Activated B cell treated with CpG ODN at 0.5 μM for 24 hours (primary cell): ENCODE data around the gene PTPRJ. TPM values are rescaled to one million over a fixed set of nuclear protein-coding genes. Genes with fewer than 3 reads are reported as not detected.

Experiments used
- ATAC-seq: fragments of 200-7000 bp; cut with Tn5 transposase; one replicate; pipeline ENCODE4 v1.10.0; 2021; ENCODE audit warnings: low read depth, mild to moderate bottlenecking, moderate library complexity
- CTCF ChIA-PET: fragments of 350-600 bp; sonication (Branson Sonifier 250); formaldehyde crosslinking; loops from one replicate; lab custom pipeline; 2021; ENCODE audit warnings: antibody characterized with exemption; lab: Charles Lee
- POLR2A ChIA-PET: fragments of 350-600 bp; sonication (Branson Sonifier 250); formaldehyde crosslinking; loops from one replicate; lab custom pipeline; 2021; ENCODE audit warnings: antibody characterized with exemption; lab: Charles Lee
- DNase-seq: peaks from one replicate; pipeline ENCODE4 v3.0.0; 2022
- H3K27ac Mint-ChIP-seq: one replicate; pipeline ENCODE4 v1.8.0; 2020; ENCODE audit warnings: mixed read lengths
- H3K27me3 Mint-ChIP-seq: one replicate; pipeline ENCODE4 v1.8.0; 2021; ENCODE audit warnings: mixed read lengths
- H3K36me3 Mint-ChIP-seq: one replicate; pipeline ENCODE4 v1.8.0; 2021; ENCODE audit warnings: low read depth, mixed read lengths
- H3K4me1 Mint-ChIP-seq: one replicate; pipeline ENCODE4 v1.8.0; 2021; ENCODE audit warnings: mixed read lengths
- H3K4me3 Mint-ChIP-seq: one replicate; pipeline ENCODE4 v1.8.0; 2020; ENCODE audit warnings: mild to moderate bottlenecking, mixed read lengths
- H3K9me3 Mint-ChIP-seq: one replicate; pipeline ENCODE4 v1.8.0; 2020; ENCODE audit warnings: mixed read lengths
- CTCF ChIP-seq: fragments of 200-600 bp; IDR thresholded peaks from one replicate; pipeline ENCODE4 v1.8.0; 2022; ENCODE audit warnings: antibody characterized with exemption, mild to moderate bottlenecking
- intact Hi-C: fragments of 100-400 bp; cut with micrococcal nuclease; formaldehyde crosslinking; loops from one replicate; pipeline ENCODE4 v1.15.1; 2024
- total RNA-seq: library from RNA; stranded (reverse); gene quantifications from 2 replicates; pipeline ENCODE4 v1.2.3, GENCODE V29; 2022

The PTPRJ gene
- total RNA-seq, 1 donor from 2014 or later, result 19.2 TPM

GRCh38 chr11:47979378-47980087, 826 bp upstream of the PTPRJ start:
- peak overlapping the region; percentile 2 for H3K27ac Mint-ChIP-seq
- DNase-seq (no peak), ATAC-seq (no peak)
- peak overlapping the region; percentile 66 for H3K4me3 Mint-ChIP-seq
- ChIA-PET CTCF (interaction anchor here (0.7 to 1.5 kb wide), 4 partner anchors 27 to 128 kb away, joined by 3 to 4 read pairs (median 3); no protein-coding TSS in a partner anchor), POLR2A (interaction anchor here (0.6 to 1.4 kb wide), 14 partner anchors 10 to 148 kb away, joined by 3 to 8 read pairs (median 4); no protein-coding TSS in a partner anchor)
- H3K9me3 Mint-ChIP-seq, result no peaks in the 10 kb centered on the region
- intact Hi-C loops, result loop anchor here (1.0 to 2.0 kb wide), 3 partner anchors 12 to 29 kb away; no protein-coding TSS in a partner anchor
- no peak for TF ChIP-seq CTCF
- H3K27me3 Mint-ChIP-seq, result no peaks in the 10 kb centered on the region
- no peaks in the 10 kb centered on the region for H3K36me3 Mint-ChIP-seq
- peaks cover 38% of the 10 kb centered on the region for H3K4me1 Mint-ChIP-seq

- peak; percentile 53 for DNase-seq
- Mint-ChIP-seq H3K9me3 (no peaks in the 10 kb centered on the region), H3K27me3 (no peaks in the 10 kb centered on the region), H3K4me3 (peak overlapping the region; percentile 86), H3K4me1 (peaks cover 35% of the 10 kb centered on the region), H3K27ac (no peak overlapping the region), H3K36me3 (peaks cover 1% of the 10 kb centered on the region)
- POLR2A ChIA-PET, result interaction anchor here (0.6 to 1.0 kb wide), 4 partner anchors 31 to 464 kb away, joined by 3 to 5 read pairs (median 4); no protein-coding TSS in a partner anchor
- no peak for TF ChIP-seq CTCF
- peak; percentile 62 for ATAC-seq
- CTCF ChIA-PET, result interaction anchor here (1.5 kb wide), 2 partner anchors 39 to 126 kb away, joined by 3 to 4 read pairs; no protein-coding TSS in a partner anchor
- intact Hi-C loops, result loop anchor here (1.0 to 2.0 kb wide), 4 partner anchors 10 to 128 kb away; no protein-coding TSS in a partner anchor
These were observed 705 bp downstream of the PTPRJ start for GRCh38 chr11:47980907-47981621.

DNA sequence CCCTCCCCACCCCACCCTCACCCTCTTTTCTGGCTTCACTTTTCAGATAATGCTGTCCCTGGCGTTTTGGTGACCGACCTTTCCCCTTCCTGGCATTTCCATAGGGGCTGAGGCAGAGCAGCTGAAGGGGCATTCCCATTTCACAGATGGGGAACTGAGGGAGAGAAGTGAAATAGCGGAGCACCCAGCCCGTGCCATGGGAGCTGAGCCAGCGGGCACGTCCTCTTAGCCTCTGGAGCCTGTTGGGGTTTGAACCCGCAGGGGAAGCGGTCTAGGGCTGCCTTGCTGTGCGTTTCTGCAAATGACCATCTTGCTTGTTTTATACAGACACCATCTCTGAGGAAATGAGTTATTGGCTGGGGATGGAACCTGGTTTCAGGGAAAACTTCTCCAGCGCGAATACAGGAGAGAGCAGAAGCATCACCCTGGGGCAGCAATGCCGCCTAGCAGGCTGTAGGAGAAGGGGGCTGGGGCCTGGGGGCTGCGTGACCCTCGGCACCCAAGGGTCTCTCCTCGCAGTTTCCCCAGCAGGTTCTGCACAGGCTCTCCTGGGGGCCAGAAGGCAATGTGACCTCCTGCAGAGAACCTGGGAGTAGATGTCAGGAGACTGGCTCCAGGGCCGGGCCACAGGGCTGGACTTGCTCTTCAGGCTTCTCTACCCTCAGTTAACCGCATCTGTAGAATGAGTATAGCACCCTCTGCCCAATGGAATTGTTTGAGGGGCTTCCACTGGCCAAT, 1.5 kb downstream of the PTPRJ start:
- peaks cover 42% of the 10 kb centered on the region for H3K4me1 Mint-ChIP-seq
- ChIA-PET CTCF (no interaction called here), POLR2A (interaction anchor here (0.6 to 1.5 kb wide), 3 partner anchors 11 to 465 kb away, joined by 4 to 5 read pairs (median 5); no protein-coding TSS in a partner anchor)
- TF ChIP-seq CTCF, result no peak
- intact Hi-C loops, result loop anchor here (1.0 to 2.0 kb wide), 3 partner anchors 17 to 127 kb away; no protein-coding TSS in a partner anchor
- DNase-seq (no peak), ATAC-seq (no peak)
- H3K27ac Mint-ChIP-seq, result peak overlapping the region; percentile 66
- no peaks in the 10 kb centered on the region for H3K27me3 Mint-ChIP-seq
- H3K9me3 Mint-ChIP-seq, result no peaks in the 10 kb centered on the region
- H3K36me3 Mint-ChIP-seq, result peaks cover 3% of the 10 kb centered on the region
- H3K4me3 Mint-ChIP-seq, result peak overlapping the region; percentile 86

- TF ChIP-seq CTCF, result no peak
- H3K27ac Mint-ChIP-seq, result no peak overlapping the region
- no peak for ATAC-seq
- intact Hi-C loops, result no loop called here
- H3K9me3 Mint-ChIP-seq, result no peaks in the 10 kb centered on the region
- CTCF ChIA-PET, result interaction anchor here (1.2 to 2.1 kb wide), 2 partner anchors 48 to 127 kb away, joined by 3 to 9 read pairs; no protein-coding TSS in a partner anchor
- POLR2A ChIA-PET, result interaction anchor here (1.0 to 1.5 kb wide), 2 partner anchors 11 to 24 kb away, joined by 3 to 4 read pairs; no protein-coding TSS in a partner anchor
- peaks cover 48% of the 10 kb centered on the region for H3K4me1 Mint-ChIP-seq
- H3K4me3 Mint-ChIP-seq, result peak overlapping the region; percentile 64
- H3K27me3 Mint-ChIP-seq, result no peaks in the 10 kb centered on the region
- no peak for DNase-seq
- peaks cover 3% of the 10 kb centered on the region for H3K36me3 Mint-ChIP-seq
These were observed 2.3 kb downstream of the PTPRJ start for GRCh38 chr11:47982616-47983015.
